Calu3 (cell line): Measurements from ENCODE around the gene SDCBP2. TPM values are rescaled to one million over a fixed set of nuclear protein-coding genes. Genes with fewer than 3 reads are reported as not detected.

ENCODE experiments used
- BruUV-seq: library from RNA; stranded (reverse); fragments of 400-500 nt; replicated peaks from 2 replicates; lab custom pipeline; 2021; lab: Mats Ljungman, UMichigan
- CTCF ChIA-PET: fragments of 300-600 bp; sonication (Branson Sonifier 250); formaldehyde crosslinking; loops from one replicate; lab custom pipeline; 2022; ENCODE audit warnings: antibody characterized with exemption; lab: Charles Lee
- DNase-seq: peaks from one replicate; pipeline ENCODE4 v3.0.0; 2022
- H3K27ac Mint-ChIP-seq: one replicate; pipeline ENCODE4 v1.8.0; 2022; ENCODE audit warnings: mixed read lengths; ENCODE audit not compliant: unreplicated experiment
- H3K27me3 Mint-ChIP-seq: one replicate; pipeline ENCODE4 v1.8.0; 2022; ENCODE audit warnings: mixed read lengths; ENCODE audit not compliant: unreplicated experiment
- H3K36me3 Mint-ChIP-seq: one replicate; pipeline ENCODE4 v1.8.0; 2022; ENCODE audit warnings: mild to moderate bottlenecking, moderate library complexity, mixed read lengths; ENCODE audit not compliant: insufficient read depth, unreplicated experiment
- H3K4me1 Mint-ChIP-seq: one replicate; pipeline ENCODE4 v1.8.0; 2022; ENCODE audit warnings: mild to moderate bottlenecking, low read depth, mixed read lengths; ENCODE audit not compliant: unreplicated experiment
- H3K4me3 Mint-ChIP-seq: one replicate; pipeline ENCODE4 v1.8.0; 2022; ENCODE audit warnings: mild to moderate bottlenecking, low read depth, moderate library complexity, mixed read lengths; ENCODE audit not compliant: unreplicated experiment
- H3K9me3 Mint-ChIP-seq: one replicate; pipeline ENCODE4 v1.8.0; 2022; ENCODE audit warnings: low read depth, mixed read lengths; ENCODE audit not compliant: unreplicated experiment
- intact Hi-C: fragments of 100-400 bp; cut with micrococcal nuclease; formaldehyde crosslinking; loops from one replicate; pipeline ENCODE4 v1.10.0; 2022; ENCODE audit not compliant: unreplicated experiment
- total RNA-seq: library from RNA; stranded (reverse); gene quantifications from 2 replicates; pipeline ENCODE4 v1.2.3, GENCODE V29; 2022
- TF ChIP-seq, protein P1 (sequence below): fragments of 200-600 bp; IDR thresholded peaks from one replicate; pipeline ENCODE4 v1.8.0; 2022; ENCODE audit warnings: antibody characterized with exemption; ENCODE audit not compliant: unreplicated experiment

The SDCBP2 gene
- total RNA-seq, 1 experiment from 2014 or later: 8.2 TPM

GRCh38 chr20:1312308-1312707, 16.6 kb downstream of the SDCBP2 start:
- CTCF ChIA-PET: interaction anchor here (1.0 kb wide), 1 partner anchor 192 kb away, joined by 3 read pairs; no protein-coding TSS in a partner anchor
- H3K9me3 Mint-ChIP-seq: no peaks in the 10 kb centered on the region
- H3K27ac Mint-ChIP-seq: no peak overlapping the region
- no TSS peak for BruUV-seq
- H3K4me3 Mint-ChIP-seq: no peak overlapping the region
- intact Hi-C loops: no loop called here
- no peaks in the 10 kb centered on the region for H3K27me3 Mint-ChIP-seq
- peaks cover 5% of the 10 kb centered on the region for H3K36me3 Mint-ChIP-seq
- DNase-seq: no peak
- TF ChIP-seq, protein P1, sequence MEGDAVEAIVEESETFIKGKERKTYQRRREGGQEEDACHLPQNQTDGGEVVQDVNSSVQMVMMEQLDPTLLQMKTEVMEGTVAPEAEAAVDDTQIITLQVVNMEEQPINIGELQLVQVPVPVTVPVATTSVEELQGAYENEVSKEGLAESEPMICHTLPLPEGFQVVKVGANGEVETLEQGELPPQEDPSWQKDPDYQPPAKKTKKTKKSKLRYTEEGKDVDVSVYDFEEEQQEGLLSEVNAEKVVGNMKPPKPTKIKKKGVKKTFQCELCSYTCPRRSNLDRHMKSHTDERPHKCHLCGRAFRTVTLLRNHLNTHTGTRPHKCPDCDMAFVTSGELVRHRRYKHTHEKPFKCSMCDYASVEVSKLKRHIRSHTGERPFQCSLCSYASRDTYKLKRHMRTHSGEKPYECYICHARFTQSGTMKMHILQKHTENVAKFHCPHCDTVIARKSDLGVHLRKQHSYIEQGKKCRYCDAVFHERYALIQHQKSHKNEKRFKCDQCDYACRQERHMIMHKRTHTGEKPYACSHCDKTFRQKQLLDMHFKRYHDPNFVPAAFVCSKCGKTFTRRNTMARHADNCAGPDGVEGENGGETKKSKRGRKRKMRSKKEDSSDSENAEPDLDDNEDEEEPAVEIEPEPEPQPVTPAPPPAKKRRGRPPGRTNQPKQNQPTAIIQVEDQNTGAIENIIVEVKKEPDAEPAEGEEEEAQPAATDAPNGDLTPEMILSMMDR: no peak
- H3K4me1 Mint-ChIP-seq: no peaks in the 10 kb centered on the region

GRCh38 chr20:1310506-1311190, 18.3 kb downstream of the SDCBP2 start:
- no TSS peak for BruUV-seq
- CTCF ChIA-PET: no interaction called here
- Mint-ChIP-seq H3K27me3 (no peaks in the 10 kb centered on the region), H3K4me1 (no peaks in the 10 kb centered on the region), H3K9me3 (no peaks in the 10 kb centered on the region), H3K4me3 (no peak overlapping the region), H3K36me3 (peaks cover 5% of the 10 kb centered on the region), H3K27ac (no peak overlapping the region)
- DNase-seq: no peak
- TF ChIP-seq, protein P1: no peak
- intact Hi-C loops: no loop called here

GRCh38 chr20:1310071-1310470, 18.9 kb downstream of the SDCBP2 start:
- Mint-ChIP-seq H3K4me3 (no peak overlapping the region), H3K9me3 (no peaks in the 10 kb centered on the region), H3K27me3 (no peaks in the 10 kb centered on the region), H3K27ac (no peak overlapping the region), H3K36me3 (peaks cover 5% of the 10 kb centered on the region), H3K4me1 (no peaks in the 10 kb centered on the region)
- DNase-seq: no peak
- intact Hi-C loops: no loop called here
- no TSS peak for BruUV-seq
- CTCF ChIA-PET: no interaction called here
- TF ChIP-seq, protein P1: no peak

DNA sequence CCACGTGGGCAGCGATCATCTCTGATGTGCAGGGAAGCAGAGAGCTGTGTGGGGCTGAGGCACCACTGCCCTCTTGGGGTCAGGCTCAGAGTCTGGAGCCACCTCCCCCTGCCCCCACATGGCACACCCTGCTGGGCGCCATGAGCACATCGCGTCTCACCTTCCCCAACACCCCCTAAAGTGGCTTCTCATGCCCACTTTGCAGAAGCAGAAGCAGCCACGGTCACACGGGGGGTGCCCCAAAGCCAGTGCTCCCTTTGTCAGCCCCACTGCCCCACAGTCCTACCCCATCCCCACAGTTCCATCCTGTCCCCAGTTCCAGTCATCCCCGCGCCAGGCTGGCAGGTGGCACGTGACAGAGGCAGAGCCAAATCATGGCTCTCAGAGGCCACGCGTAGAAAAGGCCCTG, 19.5 kb downstream of the SDCBP2 start:
- no peak overlapping the region for H3K27ac Mint-ChIP-seq
- H3K27me3 Mint-ChIP-seq: no peaks in the 10 kb centered on the region
- H3K4me3 Mint-ChIP-seq: no peak overlapping the region
- H3K4me1 Mint-ChIP-seq: no peaks in the 10 kb centered on the region
- no peak for DNase-seq
- no TSS peak for BruUV-seq
- intact Hi-C loops: no loop called here
- TF ChIP-seq, protein P1: no peak
- H3K36me3 Mint-ChIP-seq: peaks cover 4% of the 10 kb centered on the region
- no peaks in the 10 kb centered on the region for H3K9me3 Mint-ChIP-seq
- CTCF ChIA-PET: no interaction called here
